ENCODE data around the gene MCC.

- no peak for TF ChIP-seq CTCF (IDR thresholded peaks at IDR 0.05)
- TF ChIP-seq EZH2 (IDR thresholded peaks at IDR 0.05; ENCODE audit: borderline replicate concordance, insufficient read depth, low read depth, low read length, poor library complexity, severe bottlenecking) = no peak
Observed at GRCh38 chr5:113223315-113223714, 264.9 kb downstream of the MCC start.

All from B cell (primary cell).